Aorta (tissue), 5 donors: ENCODE measurements around the gene JADE2. TPM values are rescaled to one million over a fixed set of nuclear protein-coding genes. Genes with fewer than 3 reads are reported as not detected.

ENCODE experiments used
- ATAC-seq: fragments of 200-7000 bp; cut with Tn5 transposase; one replicate; pipeline ENCODE4 v1.9.1; 2022; ENCODE audit warnings: moderate library complexity; ENCODE audit not compliant: low FRiP score
- DNase-seq, 2 donors: peaks; one replicate each; pipeline ENCODE4 v3.0.0-alpha.2; 2020
- H3K27ac ChIP-seq, 2 donors: one replicate each; pipeline ENCODE4 v1.5.1; 2013; ENCODE audit warnings: low read length in 2 of 2, mild to moderate bottlenecking in 2 of 2, moderate library complexity in 2 of 2, control low read depth in 1 of 2, inconsistent platforms in 1 of 2, low read depth in 1 of 2
- H3K27me3 ChIP-seq, 2 donors: one replicate each; pipeline ENCODE4 v1.6.1; 2013; ENCODE audit warnings: control low read depth in 1 of 2, low read length in 1 of 2, mild to moderate bottlenecking in 1 of 2, moderate library complexity in 1 of 2; ENCODE audit not compliant: insufficient read depth in 2 of 2, control insufficient read depth in 1 of 2
- H3K36me3 ChIP-seq, 2 donors: one replicate each; pipeline ENCODE4 v1.6.1; 2013; ENCODE audit warnings: control low read depth in 1 of 2, low read length in 1 of 2, mild to moderate bottlenecking in 1 of 2; ENCODE audit not compliant: insufficient read depth in 2 of 2, control insufficient read depth in 1 of 2
- H3K4me1 ChIP-seq, 2 donors: one replicate each; pipeline ENCODE4 v1.6.1; 2013; ENCODE audit warnings: low read length in 2 of 2, control low read depth in 1 of 2, mild to moderate bottlenecking in 1 of 2, moderate library complexity in 1 of 2; ENCODE audit not compliant: insufficient read depth in 2 of 2, control insufficient read depth in 1 of 2
- H3K4me3 ChIP-seq, 2 donors: one replicate each; pipeline ENCODE4 v1.5.1; 2013; ENCODE audit warnings: low read length in 2 of 2, control low read depth in 1 of 2, mild to moderate bottlenecking in 1 of 2
- H3K9me3 ChIP-seq: one replicate; pipeline ENCODE4 v1.6.1; 2013; ENCODE audit warnings: mild to moderate bottlenecking, low read length; ENCODE audit not compliant: control insufficient read depth
- WGBS, 2 donors: extraction: QIAGEN DNeasy Blood & Tissue Kit; methylation state at CpG; one replicate each; pipeline ENCODE4 v1.1.7; 2013; 5-methylcytosine and 5-hydroxymethylcytosine counted together
- intact Hi-C, 2 donors: fragments of 100-400 bp; cut with DNase I; formaldehyde crosslinking; loops; one replicate each; pipeline versions ENCODE4 v1.14.2 to v1.15.0; 2022
- polyA plus RNA-seq, 2 donors: library from polyadenylated mRNA; stranded (reverse); fragments of 200-250 nt; gene quantifications; one replicate each; pipeline ENCODE4 v1.2.3, GENCODE V29; 2013
- total RNA-seq, 2 donors: library from RNA; stranded (reverse); fragmentation: NEBNext Ultra II Directional; extraction: Animal tissue kit (Norgen Biotek cat#: 25700); gene quantifications; one replicate each; pipeline ENCODE4 v1.2.1, GENCODE V29; 2021
- donor health status: healthy with polysubstance abuse.
- donor health status: Bipolar disorder and iron deficiency.
- donor health status: DM: no; HTN: no; CAD: no.
- donor health status: DM: no; HTN: no; CAD: no.
- donor health status: DM: yes; HTN: yes; CAD: no.

JADE2 gene
- total and polyA plus RNA-seq, 4 donors, result 6.1 to 60.3 (median 25.7) TPM

DNA sequence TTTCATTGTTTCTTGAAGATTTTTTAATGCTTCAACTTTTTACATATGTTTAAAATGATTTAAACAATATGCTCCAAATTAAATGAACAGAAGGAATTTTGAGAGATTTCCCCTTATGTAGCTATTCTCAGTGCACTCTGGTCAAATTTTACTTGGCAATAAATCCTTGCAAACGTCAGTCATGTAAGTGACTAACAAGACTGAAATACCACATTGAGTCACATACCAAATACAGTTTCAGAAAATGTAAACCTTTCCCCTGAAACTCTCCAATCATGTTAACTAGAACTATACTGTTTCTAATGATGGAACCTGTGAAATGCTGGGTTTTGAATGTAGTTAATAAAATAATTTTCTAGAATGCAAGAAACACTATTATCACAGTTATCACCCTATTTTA lies 77.6 kb downstream of the JADE2 start:
- Histone ChIP-seq H3K4me3 (no peak overlapping the region), H3K27ac (no peak overlapping the region), H3K4me1 (no peaks in the 10 kb centered on the region), H3K27me3 (no peaks in the 10 kb centered on the region), H3K36me3 (peaks cover 3 to 4% of the 10 kb centered on the region in 2 donors), H3K9me3 (no peaks in the 10 kb centered on the region)
- whole genome bisulfite sequencing, 2 donors, result 2 to 4% methylated on average over 1 of the region's 1 CpG
- intact Hi-C loops, result no loop called here
- DNase-seq (no peak), ATAC-seq (no peak)

GRCh38 chr5:134604908-134605307 lies 79.4 kb downstream of the JADE2 start:
- H3K27me3 ChIP-seq, result no peaks in the 10 kb centered on the region
- DNase-seq (no peak), ATAC-seq (no peak)
- H3K27ac ChIP-seq, result no peak overlapping the region
- intact Hi-C loops, result no loop called here
- H3K36me3 ChIP-seq, result peaks cover 3 to 14% of the 10 kb centered on the region in 2 donors
- no peaks in the 10 kb centered on the region for H3K4me1 ChIP-seq
- H3K9me3 ChIP-seq, result no peaks in the 10 kb centered on the region
- 83 to 85% methylated on average over 1 of the region's 1 CpG for WGBS, 2 donors
- H3K4me3 ChIP-seq, result no peak overlapping the region

GRCh38 chr5:134606726-134607125 lies 81.3 kb downstream of the JADE2 start:
- Histone ChIP-seq H3K4me3 (no peak overlapping the region), H3K27me3 (no peaks in the 10 kb centered on the region), H3K27ac (no peak overlapping the region), H3K9me3 (no peaks in the 10 kb centered on the region), H3K4me1 (no peaks in the 10 kb centered on the region), H3K36me3 (peaks cover 6 to 14% of the 10 kb centered on the region in 2 donors)
- WGBS, 2 donors, result 87 to 88% methylated on average over 5 of the region's 5 CpGs
- ATAC-seq (no peak), DNase-seq (no peak)
- intact Hi-C loops, result no loop called here

DNA sequence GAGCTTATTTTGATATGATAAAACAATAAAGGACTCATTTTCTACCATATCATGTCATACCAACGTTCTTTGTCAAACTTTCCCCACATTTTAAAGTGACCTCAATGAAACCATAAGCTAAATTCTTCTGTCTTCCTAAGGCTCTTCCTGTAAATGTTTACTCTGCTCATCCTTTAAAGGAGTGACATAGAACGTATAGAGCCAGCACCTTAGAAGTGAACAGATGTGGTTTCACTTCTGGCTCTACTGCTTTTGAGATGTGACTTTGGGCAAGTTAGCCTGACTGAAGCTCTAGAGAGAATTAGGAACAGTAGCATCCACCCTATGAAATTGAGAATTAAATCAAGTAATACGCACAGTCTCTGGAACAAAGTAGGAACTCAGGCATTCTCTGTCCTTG lies 83.1 kb downstream of the JADE2 start:
- intact Hi-C loops, result no loop called here
- Histone ChIP-seq H3K36me3 (peaks cover 6 to 14% of the 10 kb centered on the region in 2 donors), H3K9me3 (no peaks in the 10 kb centered on the region), H3K4me3 (no peak overlapping the region), H3K4me1 (no peaks in the 10 kb centered on the region), H3K27ac (no peak overlapping the region), H3K27me3 (no peaks in the 10 kb centered on the region)
- DNase-seq (no peak), ATAC-seq (no peak)
- WGBS, 2 donors, result 77 to 80% methylated on average over 3 of the region's 3 CpGs

DNA sequence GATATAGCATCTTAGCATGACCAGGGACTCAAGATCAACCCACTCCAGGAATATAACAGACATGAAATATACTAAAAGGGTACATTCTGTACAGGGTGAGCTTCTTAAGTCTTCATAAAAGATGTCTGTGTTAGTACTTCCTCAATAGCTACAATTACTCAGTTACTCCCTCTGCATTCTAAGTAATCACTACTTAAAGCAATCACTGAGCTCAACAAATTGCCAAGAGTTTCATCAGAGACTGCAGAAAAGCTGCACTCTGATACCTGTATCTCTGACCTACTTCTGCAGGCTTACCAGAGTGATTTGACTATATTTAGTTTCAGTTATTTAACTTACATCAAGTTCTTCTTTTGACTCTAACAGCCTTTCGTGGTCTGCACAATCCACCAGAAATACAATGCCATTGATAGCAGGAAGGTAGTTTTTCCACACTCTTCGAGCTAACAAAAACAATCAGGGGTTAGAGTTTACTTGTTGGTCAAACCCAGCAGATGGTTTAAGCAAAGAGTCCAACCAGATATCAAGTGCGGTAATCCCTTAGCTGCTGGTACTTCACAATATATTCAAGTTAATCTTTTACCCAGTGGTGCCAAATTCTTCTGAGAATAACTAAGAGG lies 83.9 kb downstream of the JADE2 start:
- DNase-seq (no peak), ATAC-seq (no peak)
- intact Hi-C loops, result no loop called here
- WGBS, 2 donors, result 81 to 85% methylated on average over 3 of the region's 3 CpGs
- H3K4me3 ChIP-seq, result no peak overlapping the region
- no peaks in the 10 kb centered on the region for H3K4me1 ChIP-seq
- no peaks in the 10 kb centered on the region for H3K9me3 ChIP-seq
- H3K27ac ChIP-seq, result no peak overlapping the region
- H3K27me3 ChIP-seq, result no peaks in the 10 kb centered on the region
- H3K36me3 ChIP-seq, result peaks cover 6 to 14% of the 10 kb centered on the region in 2 donors

DNA sequence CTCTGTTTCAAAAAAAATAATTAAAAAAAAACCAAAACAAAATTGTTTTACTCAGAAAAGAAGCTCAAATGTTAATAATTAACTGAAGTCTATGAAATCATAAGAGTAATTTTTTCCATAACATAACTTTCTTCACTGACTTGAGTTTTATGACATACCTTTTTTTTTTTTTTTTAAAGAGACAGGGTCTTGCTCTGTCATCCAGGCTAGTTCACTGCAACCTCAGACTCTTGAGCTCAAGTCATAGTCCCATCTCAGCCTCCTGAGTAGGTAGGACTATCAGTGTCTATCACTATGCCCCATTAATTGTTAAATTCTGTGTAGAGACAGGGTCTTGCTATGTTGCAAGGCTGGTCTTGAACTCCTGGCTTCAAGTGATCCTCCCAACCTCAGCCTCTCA lies 85.3 kb downstream of the JADE2 start:
- DNase-seq, result no peak
- no peaks in the 10 kb centered on the region for H3K9me3 ChIP-seq
- H3K36me3 ChIP-seq, result peaks cover 8 to 16% of the 10 kb centered on the region in 2 donors
- H3K27me3 ChIP-seq, result no peaks in the 10 kb centered on the region
- intact Hi-C loops, result no loop called here
- ATAC-seq, result no peak
- no peak overlapping the region for H3K27ac ChIP-seq
- H3K4me1 ChIP-seq, result no peaks in the 10 kb centered on the region
- no peak overlapping the region for H3K4me3 ChIP-seq

- Histone ChIP-seq H3K36me3 (peaks cover 5 to 13% of the 10 kb centered on the region in 2 donors), H3K27me3 (no peaks in the 10 kb centered on the region), H3K27ac (no peak overlapping the region), H3K9me3 (no peaks in the 10 kb centered on the region), H3K4me1 (no peaks in the 10 kb centered on the region), H3K4me3 (no peak overlapping the region)
- DNase-seq, result no peak
- WGBS, 2 donors, result 83 to 92% methylated on average over 4 of the region's 4 CpGs
- ATAC-seq, result no peak
- intact Hi-C loops, result no loop called here
These were observed 86.0 kb downstream of the JADE2 start for GRCh38 chr5:134611515-134611914.

DNA sequence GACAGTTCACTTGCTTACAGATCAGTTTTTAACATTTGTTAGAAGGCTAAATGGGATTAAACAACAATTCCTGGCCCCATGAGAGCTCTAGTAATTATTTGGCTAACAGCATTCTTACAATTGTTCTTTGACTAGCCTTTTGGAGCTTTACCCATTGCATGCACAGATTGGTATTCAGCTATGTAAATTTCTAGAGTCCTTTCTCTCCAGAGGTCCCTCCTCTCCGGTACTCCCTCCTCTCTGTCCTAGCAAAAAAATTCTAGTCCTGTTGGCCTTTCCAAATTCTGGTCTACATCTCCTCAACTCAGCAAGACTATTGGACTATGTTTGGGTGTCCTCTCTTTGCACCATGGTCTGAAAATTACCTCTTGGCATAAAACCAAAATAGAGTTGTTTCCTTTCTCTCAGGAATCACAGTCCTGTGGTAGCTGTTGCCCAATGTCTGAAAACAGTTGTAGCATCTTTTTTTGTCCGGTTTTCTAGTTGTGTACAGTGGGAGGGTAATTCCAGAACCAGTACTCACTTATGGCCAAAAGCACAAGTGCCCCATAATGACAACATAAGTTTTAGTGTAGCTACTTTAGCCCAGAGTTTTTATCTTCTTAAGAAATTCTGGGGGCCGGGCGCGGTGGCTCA lies 89.1 kb downstream of the JADE2 start:
- no peak for ATAC-seq
- no peak overlapping the region for H3K27ac ChIP-seq
- no peaks in the 10 kb centered on the region for H3K9me3 ChIP-seq
- DNase-seq, result no peak
- no peaks in the 10 kb centered on the region for H3K4me1 ChIP-seq
- intact Hi-C loops, result no loop called here
- H3K36me3 ChIP-seq, result peaks cover 4 to 5% of the 10 kb centered on the region in 2 donors
- H3K4me3 ChIP-seq, result no peak overlapping the region
- 95 to 96% methylated on average over 5 of the region's 5 CpGs for WGBS, 2 donors
- no peaks in the 10 kb centered on the region for H3K27me3 ChIP-seq

DNA sequence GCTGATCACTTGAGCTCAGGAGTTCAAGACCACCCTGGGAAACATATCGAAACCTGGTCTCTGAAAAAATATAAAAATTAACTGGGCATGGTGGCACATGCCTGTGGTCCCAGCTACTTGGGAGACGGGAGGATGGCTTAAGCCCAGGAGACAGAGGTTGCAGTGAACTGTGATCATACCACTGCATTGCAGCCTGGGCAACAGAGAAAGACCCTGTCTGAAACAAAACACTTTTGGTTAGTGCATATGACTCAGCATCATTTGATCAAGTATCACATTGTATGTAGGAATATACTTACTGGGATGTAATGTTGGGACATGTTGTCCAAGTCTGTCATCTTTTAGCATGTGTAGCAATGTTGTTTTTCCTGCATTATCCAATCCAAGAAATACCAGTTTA lies 95.2 kb downstream of the JADE2 start:
- H3K27me3 ChIP-seq, result no peaks in the 10 kb centered on the region
- H3K27ac ChIP-seq, result no peak overlapping the region
- H3K9me3 ChIP-seq, result no peaks in the 10 kb centered on the region
- no peaks in the 10 kb centered on the region for H3K4me1 ChIP-seq
- no peaks in the 10 kb centered on the region for H3K36me3 ChIP-seq
- DNase-seq, result no peak
- ATAC-seq, result no peak
- intact Hi-C loops, result no loop called here
- 92 to 93% methylated on average over 2 of the region's 2 CpGs for WGBS, 2 donors
- no peak overlapping the region for H3K4me3 ChIP-seq
